HG02884 (cell line): ENCODE measurements around the gene SNED1.

ENCODE experiments used
- ATAC-seq: cut with Tn5 transposase; IDR thresholded peaks from one replicate; pipeline ENCODE4 v1.9.1; 2021; ENCODE audit warnings: mild to moderate bottlenecking, moderate library complexity; ENCODE audit not compliant: unreplicated experiment

SNED1 gene

DNA sequence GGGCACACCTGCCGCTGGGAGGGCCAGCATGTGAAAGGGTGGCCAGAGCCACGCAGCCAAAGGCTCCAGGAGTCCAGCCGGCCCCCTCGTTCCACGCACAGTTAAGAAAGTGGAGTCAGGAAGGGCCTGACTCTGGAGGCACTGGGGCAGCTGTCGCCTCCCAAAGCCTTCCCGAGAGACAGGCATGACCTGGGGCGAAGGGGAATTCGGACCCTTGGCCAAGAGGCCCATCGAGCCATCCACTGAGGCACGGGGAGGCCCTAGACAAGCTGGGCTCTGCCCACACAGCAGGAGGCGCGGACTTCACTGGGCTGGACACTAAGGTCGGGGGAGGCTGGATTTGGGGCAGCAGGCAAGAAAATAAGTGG is 38.5 kb upstream of the SNED1 start:
- no peak for ATAC-seq

DNA sequence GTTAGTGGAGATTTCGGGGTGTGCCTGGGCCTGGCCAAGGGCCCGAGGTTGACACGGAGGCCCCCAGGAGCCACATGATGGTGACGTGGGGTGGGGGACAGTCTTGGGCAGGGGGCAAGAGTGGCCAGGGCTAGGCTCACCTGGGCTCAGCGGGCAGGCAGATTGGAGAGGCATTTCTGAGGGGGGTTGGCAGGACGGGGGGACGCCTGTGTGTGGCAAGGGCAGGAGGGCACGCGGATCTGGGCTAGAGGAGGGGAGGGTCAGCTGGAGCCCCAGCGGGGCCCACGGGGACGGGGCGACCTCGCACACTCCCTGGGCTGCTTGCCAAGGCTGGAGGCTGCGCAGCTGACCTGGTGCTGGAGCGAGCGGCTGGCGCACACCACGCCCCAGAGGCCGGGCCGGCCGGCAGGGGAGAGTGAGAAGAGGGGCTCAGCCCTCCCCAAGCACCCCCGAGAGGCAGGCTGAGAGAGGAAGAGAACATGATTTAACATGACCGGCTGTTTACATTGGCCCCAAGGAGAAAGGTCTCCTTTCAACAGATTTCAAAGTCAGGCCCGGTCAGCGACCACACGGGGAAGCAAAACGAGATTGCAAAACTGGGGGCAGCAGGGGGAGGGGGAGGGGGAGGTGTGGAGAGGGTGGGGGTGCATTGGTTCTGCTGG is 38.0 kb upstream of the SNED1 start:
- ATAC-seq: no peak

DNA sequence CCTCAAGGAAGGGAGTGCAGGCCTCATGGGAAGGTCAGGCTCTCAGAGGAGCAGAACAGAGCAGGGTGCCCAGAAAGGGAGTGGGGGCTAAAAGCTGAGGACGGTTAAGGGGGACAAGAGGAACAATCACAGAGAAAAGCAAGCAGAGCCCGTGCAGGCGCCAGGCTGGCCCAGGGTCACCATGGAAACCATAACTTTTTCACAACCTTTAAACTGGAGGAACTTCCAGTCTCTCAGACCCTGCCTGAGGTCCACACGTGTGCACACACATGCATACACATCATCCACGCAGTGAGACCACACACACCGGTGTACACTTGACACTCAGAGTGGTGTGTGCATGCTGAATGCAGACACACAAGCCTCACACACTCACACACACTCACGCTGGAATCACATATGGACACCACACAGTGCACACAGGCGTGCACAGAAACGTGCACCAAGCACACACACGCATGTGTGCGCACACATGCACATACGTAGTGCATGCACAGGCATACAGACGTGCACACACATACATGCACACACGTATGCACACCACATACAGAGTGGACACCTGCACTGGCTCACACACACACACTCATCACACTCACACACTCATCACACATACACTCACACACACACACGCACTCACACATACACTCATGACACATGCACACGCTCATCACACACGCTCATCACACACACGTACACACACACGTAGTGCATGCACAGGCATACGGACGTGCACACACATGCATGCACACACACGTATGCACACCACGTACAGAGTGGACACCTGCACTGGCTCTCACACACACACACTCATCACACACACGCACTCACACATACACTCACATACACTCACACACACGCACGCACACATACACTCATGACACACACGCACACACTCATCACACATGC is 37.2 kb upstream of the SNED1 start:
- no peak for ATAC-seq

DNA sequence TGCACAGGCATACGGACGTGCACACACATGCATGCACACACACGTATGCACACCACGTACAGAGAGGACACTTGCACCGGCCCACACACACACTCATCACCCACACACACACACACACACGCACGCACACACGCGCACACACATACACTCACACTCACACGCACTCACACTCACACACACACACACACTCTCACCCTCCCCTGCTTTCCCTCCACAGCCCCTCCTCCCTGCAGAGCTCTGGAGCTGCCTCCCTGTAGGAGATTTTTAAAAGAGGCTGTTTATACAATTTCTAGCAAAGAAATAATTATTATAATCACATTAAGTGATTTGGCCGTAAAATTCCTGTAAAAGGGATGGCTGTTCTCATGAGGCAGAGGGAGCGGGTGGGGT is 36.5 kb upstream of the SNED1 start:
- ATAC-seq: no peak

DNA sequence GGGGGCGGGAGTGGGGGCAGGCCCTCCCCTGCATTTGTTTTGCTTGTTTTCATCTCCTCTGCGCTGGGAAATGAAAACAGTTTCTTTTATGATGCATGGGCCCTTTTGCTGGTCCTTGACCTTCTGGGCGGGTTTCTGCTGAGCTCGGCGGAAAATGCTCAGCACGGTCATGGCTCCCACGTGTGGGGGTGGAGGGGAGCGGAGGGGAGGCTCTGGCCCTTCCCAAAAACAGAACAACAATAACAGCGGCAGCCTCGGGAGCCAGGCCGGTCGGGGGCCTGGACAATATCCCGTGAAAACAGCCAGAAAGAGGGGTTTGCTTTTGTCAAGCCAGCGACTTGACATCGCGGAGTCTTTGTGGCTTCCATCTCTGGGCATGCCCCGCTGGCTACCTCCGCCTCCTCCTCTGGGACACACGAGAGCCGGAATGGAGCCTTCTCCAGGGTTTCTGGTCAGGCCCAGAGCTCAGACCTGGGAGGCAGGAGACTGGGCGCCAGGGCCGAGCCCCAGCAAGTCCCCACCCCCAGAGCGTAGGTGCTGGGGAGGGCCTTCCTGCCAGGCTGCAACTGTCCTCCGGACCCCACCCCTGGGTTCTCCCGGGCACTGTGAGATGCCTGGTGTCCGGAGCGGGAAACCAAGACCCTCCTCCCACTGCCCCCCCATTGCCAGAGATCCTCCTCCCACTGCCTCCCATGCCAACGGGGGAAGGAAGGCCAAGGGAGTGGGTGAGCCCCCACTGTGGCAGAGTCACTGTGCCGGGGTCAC is 35.9 kb upstream of the SNED1 start:
- ATAC-seq: no peak

DNA sequence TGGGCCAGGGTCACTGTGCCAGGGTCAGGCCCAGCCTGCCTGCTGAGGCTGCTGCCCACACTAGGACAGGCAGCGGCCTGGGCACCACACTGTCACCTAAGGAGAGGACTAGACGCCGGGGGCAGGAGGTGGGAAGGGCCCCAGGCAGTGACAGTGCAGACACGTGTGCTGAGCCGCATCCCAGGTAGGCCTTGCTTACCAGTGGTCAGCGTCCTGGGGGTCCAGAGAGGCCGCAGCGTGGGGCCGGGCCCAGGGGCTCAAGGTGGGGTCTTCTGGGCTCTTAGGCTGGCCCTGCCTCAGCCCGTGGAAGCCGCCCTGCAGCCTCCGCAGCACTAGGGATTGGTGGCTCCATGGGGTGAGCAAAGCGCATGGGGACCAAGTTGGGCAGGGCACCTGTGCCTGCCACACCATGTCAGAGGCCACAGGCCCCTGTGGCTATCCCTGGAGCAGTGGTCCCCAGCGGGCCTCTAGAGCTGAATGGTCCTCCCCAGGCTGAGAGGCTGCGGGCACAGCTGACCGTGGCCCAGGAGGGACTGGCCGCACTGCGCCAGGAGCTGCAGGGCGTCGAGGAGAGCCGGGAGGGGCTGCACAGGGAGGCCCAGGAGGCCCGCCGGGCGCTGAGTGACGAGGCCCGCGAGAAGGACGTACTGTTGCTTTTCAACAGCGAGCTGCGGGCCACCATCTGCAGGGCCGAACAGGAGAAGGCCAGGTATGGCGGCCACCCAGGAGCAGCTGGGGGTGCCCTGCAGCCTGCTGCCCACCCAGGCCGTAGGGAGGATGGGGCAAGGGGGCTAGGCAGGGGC is 35.2 kb upstream of the SNED1 start:
- ATAC-seq: no peak

DNA sequence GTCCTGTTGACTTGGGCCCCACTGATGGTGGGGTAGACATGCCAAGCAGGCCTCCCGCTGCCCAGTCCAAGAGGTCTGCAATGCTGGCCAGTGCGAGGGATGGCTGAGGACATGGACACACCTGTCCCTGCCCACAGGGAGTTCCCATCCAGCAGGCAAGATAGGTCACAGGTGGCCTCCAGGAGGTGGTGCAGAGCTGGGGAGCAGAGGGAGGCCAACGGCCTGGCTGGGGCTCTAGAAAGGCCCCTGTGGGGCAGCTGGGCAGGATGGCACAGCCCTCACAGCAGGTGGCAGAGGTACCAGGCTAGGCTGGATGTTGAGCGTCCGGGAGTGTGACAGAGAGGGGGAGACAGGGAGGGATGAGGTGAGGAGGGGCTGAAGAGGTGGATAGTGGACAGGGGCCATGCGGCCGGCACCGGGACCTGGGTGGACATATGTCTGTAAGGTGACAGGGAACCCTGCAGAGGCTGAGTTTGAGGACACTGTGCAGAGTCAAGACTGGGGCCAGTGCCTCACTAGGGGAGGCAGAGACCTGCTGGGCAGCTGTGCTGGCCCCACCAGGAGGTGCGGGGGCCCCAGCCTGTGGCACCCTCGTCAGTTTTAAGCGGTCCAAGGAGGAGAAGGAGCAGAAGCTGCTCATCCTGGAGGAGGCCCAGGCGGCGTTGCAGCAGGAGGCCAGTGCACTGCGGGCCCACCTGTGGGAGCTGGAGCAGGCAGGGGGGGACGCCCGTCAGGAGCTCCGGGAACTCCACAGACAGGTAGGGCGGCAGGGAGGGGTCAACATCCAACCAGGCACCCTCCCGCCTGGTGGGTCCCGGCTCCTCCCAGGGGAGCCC is 34.3 kb upstream of the SNED1 start:
- ATAC-seq: no peak

DNA sequence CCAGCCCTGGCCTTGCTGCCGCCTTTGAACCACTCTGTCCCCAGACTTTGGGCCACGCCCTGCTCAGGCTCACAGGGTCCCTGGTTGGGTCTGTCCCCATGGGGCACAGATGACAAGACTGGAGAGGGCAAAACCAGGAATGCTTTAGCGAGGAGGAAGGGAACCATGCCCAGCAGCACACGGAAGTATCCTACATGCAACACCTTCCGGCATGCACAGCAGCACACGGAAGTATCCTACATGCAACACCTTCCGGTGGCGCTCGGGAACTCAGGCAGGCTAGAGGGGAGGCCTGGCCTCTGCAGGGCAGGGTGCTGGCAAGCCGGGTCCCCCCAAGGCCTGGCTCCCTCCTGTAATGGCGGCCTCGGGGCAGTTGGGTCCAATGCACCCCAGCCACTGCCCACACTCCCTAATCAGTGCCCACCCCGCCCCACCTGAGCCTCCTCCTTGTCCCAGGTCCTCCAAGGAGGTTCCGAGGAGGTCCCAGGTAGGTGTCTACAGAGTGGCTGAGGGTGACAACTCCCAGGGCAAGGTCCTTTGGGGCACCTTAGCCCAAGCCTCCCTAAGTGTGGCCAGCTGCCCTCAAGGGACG is 33.6 kb upstream of the SNED1 start:
- no peak for ATAC-seq

DNA sequence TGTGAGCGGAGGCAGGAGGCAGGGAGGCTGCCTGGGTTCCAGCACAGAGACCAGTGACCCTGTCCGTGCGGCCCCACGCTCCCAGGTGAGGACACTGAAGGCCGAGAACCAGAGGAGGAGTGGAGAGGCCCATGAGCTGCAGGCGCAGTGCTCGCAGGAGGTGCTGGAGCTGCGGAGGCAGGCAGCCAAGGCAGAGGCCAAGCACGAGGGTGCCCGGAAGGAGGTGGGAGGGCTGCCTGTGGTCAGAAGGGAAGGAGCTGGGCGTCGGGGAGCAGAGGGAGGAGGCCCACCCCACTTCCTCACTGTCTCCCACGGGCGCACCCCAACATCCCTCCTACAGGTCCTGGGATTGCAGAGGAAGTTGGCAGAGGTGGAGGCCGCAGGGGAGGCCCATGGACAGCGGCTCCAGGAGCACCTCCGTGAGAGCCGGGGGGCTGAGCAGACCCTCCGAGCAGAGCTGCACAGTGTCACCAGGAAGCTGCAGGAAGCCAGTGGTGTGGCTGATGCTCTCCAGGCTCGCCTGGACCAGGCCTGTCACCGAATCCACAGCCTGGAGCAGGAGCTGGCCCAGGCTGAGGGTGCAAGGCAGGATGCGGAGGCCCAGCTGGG is 33.0 kb upstream of the SNED1 start:
- ATAC-seq: no peak

DNA sequence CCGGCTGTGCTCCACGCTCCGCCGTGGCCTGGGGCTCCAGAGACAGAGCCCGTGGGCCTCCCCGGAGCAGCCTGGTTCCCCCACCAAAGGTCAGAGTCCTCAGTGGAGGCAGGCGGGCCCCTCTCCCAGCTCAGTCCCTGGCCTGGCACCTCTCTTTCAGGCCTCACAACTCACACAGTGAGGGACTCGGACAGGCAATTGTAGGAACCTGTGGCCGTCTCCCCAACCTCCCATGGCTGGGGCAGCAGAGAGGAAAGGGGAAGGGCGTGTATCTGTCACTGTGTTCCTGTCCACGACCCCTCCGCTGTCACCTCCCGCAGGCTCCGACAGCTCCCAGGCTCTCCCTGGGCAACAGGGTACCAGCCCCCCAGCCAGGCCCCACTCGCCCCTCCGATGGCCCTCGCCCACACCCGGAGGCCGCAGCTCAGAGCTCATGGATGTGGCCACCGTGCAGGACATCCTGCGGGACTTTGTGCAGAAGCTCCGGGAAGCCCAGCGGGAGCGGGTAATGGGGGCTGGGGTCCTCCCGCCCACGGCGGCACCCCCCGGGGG is 32.4 kb upstream of the SNED1 start:
- ATAC-seq: no peak

DNA sequence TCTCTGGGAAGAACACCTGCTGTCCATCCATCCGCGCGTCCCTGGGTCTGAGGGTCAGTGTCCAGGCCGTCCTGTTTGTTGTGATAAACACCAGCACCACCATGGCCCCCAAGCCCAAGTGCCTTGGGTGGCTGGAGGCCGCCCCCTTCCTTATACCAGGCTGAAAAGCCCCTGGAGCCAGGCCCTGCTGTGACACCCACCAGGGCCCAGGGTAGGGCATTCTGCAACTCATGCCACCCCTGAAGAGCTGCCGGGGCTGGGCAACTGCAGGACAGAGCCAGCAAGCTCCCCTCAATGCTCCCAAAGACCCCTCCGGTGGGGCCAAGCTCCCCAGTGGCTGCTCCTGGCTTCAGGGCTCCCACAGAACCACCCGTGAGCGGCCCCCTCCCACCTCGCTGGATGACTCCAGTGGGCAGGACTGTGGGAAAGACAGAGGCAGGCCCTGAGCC is 31.9 kb upstream of the SNED1 start:
- ATAC-seq: no peak

DNA sequence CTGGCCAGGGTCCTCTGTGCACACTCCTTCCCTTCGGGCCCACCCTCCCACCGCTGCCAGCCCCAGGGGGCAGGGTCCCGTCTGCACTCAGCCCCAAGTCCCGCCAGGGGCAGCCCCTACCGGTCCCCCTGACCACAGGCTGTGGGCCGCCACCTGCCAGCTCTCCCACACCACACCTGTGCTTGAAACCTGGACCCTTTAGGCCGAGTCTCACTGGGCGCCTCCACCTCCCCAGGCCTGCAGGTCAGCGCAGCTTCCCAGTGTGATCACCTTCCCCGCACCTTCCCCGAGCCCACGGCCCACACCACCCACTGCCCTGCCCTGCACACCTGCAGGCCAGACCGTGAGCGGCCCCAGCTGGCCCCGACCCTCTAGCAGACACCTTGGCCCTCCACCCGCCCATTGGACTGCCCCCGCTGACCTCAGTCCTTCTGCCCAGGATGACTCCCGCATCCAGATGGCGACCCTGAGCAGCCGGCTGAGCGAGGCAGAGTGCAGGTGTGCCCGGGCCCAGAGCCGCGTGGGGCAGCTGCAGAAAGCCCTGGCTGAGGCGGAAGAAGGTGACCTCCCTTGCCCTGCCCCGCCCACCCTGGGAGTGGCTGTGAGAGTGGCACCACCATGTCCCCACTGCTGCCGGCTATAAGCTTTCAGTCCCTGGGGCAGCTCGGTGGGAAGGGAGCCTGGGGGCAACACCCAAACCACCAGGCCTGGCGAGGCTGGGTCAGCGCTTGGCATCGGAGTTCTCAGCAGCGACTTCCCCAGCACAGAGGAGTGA is 31.3 kb upstream of the SNED1 start:
- no peak for ATAC-seq

DNA sequence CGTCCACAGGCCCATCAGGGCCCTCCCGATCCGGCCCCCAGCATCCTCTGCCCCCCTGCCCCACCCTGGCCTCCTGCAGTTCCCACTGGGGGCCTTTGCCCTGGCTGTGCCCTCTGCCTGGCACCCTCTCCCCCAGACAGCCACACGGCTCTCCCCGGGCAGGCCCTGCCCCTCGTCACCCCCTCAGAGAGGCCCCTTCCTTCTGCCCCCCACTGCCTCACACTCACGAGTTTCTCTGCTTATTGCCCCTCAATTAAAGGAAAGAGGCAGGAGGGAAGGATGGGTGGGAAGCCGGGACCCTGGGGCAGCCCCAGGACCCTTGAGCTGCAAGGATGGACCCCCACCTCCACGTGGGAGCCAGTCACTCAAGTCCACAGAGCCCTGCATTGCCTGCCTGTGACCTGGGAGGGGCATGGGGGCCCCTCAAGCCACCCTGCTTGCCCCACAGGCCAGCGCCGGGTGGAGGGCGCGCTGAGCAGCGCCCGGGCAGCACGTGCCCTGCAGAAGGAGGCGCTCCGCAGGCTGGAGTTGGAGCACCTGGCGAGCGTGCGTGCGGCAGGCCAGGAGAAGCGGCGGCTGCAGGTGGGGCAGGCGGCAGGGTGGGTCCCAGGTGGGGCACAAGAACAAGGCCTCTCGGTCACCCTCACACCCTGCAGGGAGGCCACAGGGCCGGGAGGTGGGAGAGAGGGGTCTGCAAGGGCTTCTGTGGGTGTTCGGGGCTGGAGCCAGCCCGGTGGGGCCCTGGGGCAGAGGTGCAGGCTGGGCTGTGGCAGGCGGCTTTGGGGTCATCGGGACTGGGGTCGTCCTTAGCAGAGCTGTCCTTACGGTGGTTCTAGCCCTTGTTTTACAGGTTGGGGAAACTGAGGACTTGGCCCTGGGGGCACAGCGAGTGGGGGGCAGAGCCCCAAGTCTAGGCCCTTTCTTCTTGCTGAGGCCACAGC is 30.5 kb upstream of the SNED1 start:
- ATAC-seq: no peak

DNA sequence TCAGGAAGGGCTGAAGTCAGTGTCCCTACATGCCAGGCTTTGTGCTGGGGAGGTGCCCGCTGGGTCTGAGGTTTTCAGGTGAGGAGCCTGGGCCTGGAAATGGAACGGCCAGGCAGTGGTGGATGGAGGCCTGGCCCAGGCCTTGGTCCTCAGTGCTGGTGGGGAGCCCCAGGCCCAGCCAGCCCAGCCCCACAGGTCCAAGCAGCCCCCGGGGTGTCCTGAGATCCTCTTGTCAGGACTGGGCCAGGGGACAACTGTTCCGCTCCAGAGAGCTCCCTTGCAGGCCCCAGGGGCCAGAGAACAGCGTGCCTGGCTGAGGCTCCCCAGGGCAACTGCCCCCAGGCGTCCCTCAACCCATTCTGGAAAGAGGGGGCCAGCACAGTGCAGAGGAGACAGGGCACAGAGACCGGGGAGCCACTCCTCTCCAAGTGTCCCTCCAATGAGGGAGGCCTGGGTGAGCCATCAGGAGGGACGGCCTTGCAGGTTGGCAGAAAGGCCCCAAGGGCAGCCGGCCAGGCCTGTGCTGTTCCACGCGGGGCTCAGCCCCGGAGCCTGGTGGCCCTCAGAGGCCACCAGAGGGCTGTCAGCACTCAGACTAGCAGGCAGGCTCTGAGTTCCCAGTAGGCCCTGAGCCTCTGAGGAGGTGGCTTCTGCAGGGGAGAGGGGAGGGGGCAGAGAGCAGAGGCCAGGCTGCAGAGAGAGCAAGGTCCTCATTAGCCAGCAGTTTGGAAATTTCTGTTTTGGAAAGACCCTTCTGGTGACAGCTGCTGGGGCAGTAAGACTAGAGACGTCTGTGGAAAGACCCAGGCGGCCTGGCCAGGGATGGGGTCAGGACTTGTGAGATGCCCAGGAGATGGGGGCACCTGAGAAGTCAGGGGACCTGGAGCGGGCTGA is 29.4 kb upstream of the SNED1 start:
- no peak for ATAC-seq

DNA sequence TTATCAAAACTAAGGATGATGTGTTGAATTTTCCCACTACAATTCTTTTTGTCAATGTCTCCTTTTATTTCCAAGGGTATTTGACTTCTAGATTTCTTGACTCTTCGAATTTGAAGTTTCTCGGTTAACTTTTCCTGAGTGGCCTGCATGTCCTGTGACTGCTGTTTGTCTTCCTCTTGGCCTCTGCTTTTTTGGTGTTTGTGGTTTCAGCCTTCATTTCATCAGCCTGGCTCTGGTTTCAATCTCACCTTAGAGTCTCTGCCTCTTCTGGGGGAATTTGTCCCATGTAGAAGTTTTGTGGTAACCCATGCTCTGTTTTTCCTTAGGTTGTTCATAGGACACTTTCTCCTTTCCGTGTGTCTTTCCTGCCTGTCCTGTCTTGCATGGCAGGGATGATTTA is 28.3 kb upstream of the SNED1 start:
- ATAC-seq: no peak

DNA sequence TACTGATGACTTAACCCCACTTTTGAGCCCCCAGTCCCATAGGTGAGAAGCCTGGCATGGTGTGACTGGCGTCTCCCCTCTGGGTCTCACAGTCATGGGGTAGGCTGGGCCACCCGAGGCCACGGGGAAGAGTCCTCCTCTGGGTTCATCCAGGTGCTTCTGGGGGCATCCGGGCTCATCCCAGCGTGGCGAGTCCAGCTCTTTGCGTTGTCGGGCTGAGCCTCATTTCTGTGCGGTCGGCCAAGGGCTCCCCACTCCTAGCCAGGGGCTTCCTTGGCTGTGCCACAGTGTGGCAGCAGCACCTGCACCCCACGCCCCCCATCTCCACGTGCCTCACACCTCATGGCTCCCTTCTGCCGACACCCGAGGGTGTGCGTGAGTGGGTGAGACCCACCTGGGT is 27.6 kb upstream of the SNED1 start:
- ATAC-seq: no peak
